ENCODE results near the gene MVP.

DNA sequence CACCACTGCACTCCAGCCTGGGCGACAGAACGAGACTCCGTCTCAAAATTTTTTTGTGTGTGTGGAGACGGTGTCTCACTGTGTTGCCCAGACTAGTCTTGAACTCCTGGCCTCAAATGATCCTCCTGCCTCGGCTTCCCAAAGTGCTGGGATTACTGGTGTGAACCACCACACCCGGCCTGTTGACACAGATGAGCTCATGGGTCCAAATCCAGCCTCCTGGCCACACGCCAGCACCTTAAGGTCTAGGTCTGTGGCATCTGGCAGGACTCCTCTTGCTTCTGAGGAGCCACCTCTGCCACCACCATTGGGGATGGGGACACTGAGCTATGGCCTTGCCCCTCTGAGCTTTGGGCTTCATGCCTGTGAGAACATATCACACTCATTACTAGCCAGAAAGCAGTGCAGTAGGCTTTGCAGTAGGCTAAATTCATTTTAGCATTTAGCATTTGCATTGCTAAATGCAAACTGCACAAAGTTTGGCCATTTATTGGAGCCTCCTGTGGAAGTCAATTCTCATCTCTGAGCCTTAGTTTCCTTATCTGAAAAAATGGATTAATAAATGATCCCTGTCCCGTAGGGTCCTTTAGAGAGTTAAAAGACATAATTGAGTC lies 48.2 kb downstream of the MVP start:
- no peak for TF ChIP-seq CTCF (IDR thresholded peaks at IDR 0.05; ENCODE audit: low read depth, low read length)
- no peak for TF ChIP-seq EZH2phosphoT487 (IDR thresholded peaks at IDR 0.05; ENCODE audit: low read depth)
